NB4 (cell line): ENCODE results near the gene TBC1D21.

Source experiments
- CTCF ChIP-seq: IDR thresholded peaks from one replicate; pipeline ENCODE4 v1.5.1; 2012; ENCODE audit warnings: low read depth, low read length
- MYC ChIP-seq: IDR thresholded peaks from 2 replicates; pipeline ENCODE4 v1.6.1; 2011; ENCODE audit warnings: low read depth, low read length
- POLR2A ChIP-seq: IDR thresholded peaks from 2 replicates; pipeline ENCODE4 v1.6.1; 2011; ENCODE audit warnings: mild to moderate bottlenecking; ENCODE audit not compliant: insufficient read length; ENCODE audit errors: extremely low read depth

- TF ChIP-seq CTCF (no peak), POLR2A (no peak), MYC (no peak)
These were observed 7.5 kb upstream of the TBC1D21 start for GRCh38 chr15:73865904-73866303.
